ENCODE measurements around the gene PLCB2. TPM values are rescaled to one million over a fixed set of nuclear protein-coding genes. Genes with fewer than 3 reads are reported as not detected.

The PLCB2 gene
- total and polyA plus RNA-seq, 2 donors (not counting 3 experiments of a cell fraction or from before 2014, with no cell fraction given): 1.5 to 1.6 TPM

- ChIA-PET CTCF (no interaction called here), POLR2A (no interaction called here)
- no peak overlapping the region for H3K4me3 ChIP-seq (replicated peaks in 1 of 3; ENCODE audit: insufficient read depth in 1 of 3, low read depth in 1 of 3, low read length in 3 of 3)
Observed at GRCh38 chr15:40348474-40348870, 40.7 kb upstream of the PLCB2 start.

More at GRCh38 chr15:40348474-40348870, 40.7 kb upstream of the PLCB2 start:
- intact Hi-C loops (cut with micrococcal nuclease) (no loop called here), dilution Hi-C loops (cut with MboI; ENCODE audit: extremely low pct_ligation_motif_present, low sequenced_read_pairs) (no loop called here)
- Histone ChIP-seq H3K79me2 (ENCODE audit: control insufficient read depth, insufficient read depth, low read length) (no peaks in the 10 kb centered on the region), H3K4me2 (ENCODE audit: insufficient read depth, low read length) (no peak overlapping the region), H3K27ac (ENCODE audit: insufficient read depth, low read depth, low read length) (no peak overlapping the region), H3K27me3 (ENCODE audit: control insufficient read depth in 2 of 2, insufficient read depth in 2 of 2, low read length in 2 of 2) (peaks cover 1 to 6% of the 10 kb centered on the region in 2 experiments), H3K9ac (replicated peaks; ENCODE audit: extremely low read depth, insufficient read depth, low read length) (no peak overlapping the region), H3K9me3 (replicated peaks; ENCODE audit: control insufficient read depth, insufficient read depth, low read length) (no peaks in the 10 kb centered on the region), H3K4me1 (ENCODE audit: control insufficient read depth, extremely low read depth, insufficient read depth, low read length) (peaks cover 12% of the 10 kb centered on the region), H2AFZ (ENCODE audit: low read depth, low read length) (no peak overlapping the region), H3K36me3 (ENCODE audit: control insufficient read depth in 2 of 2, extremely low read depth in 1 of 2, insufficient read depth in 2 of 2, low read length in 2 of 2) (no peaks in the 10 kb centered on the region), H3K9me1 (replicated peaks; ENCODE audit: control insufficient read depth, extremely low read depth, insufficient read depth, low read length) (no peaks in the 10 kb centered on the region), H4K20me1 (replicated peaks; ENCODE audit: control insufficient read depth, extremely low read depth, insufficient read depth, low read length) (no peaks in the 10 kb centered on the region)
- no peak for FAIRE-seq
- TF ChIP-seq, protein P1, sequence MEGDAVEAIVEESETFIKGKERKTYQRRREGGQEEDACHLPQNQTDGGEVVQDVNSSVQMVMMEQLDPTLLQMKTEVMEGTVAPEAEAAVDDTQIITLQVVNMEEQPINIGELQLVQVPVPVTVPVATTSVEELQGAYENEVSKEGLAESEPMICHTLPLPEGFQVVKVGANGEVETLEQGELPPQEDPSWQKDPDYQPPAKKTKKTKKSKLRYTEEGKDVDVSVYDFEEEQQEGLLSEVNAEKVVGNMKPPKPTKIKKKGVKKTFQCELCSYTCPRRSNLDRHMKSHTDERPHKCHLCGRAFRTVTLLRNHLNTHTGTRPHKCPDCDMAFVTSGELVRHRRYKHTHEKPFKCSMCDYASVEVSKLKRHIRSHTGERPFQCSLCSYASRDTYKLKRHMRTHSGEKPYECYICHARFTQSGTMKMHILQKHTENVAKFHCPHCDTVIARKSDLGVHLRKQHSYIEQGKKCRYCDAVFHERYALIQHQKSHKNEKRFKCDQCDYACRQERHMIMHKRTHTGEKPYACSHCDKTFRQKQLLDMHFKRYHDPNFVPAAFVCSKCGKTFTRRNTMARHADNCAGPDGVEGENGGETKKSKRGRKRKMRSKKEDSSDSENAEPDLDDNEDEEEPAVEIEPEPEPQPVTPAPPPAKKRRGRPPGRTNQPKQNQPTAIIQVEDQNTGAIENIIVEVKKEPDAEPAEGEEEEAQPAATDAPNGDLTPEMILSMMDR (IDR thresholded peaks at IDR 0.05; ENCODE audit: extremely low read depth in 1 of 2, insufficient read depth in 1 of 2, low read depth in 1 of 2, low read length in 2 of 2): no peak
- TF ChIP-seq EZH2 (IDR thresholded peaks at IDR 0.05; ENCODE audit: borderline replicate concordance, low read depth, low read length, severe bottlenecking) (no peak), GATA2 (IDR thresholded peaks at IDR 0.05; ENCODE audit: insufficient read depth, insufficient read length, low read depth, low read length) (no peak), FOS (IDR thresholded peaks at IDR 0.05; ENCODE audit: borderline replicate concordance, insufficient read depth, low read length) (no peak), JUN (IDR thresholded peaks at IDR 0.05; ENCODE audit: borderline replicate concordance, insufficient read depth, insufficient read length, low read depth) (no peak), MYC (IDR thresholded peaks at IDR 0.05; ENCODE audit: low read depth, low read length) (no peak), POLR2A (IDR thresholded peaks at IDR 0.05; ENCODE audit: low read depth, low read length) (no peak), POLR2AphosphoS5 (IDR thresholded peaks at IDR 0.05; ENCODE audit: insufficient read depth, low read depth, low read length) (no peak)
- TF ChIP-seq, protein P2, sequence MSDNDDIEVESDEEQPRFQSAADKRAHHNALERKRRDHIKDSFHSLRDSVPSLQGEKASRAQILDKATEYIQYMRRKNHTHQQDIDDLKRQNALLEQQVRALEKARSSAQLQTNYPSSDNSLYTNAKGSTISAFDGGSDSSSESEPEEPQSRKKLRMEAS (IDR thresholded peaks at IDR 0.05; ENCODE audit: insufficient read depth, insufficient read length): no peak
- DNase-seq (ENCODE audit: low read depth, low spot score): no peak
- BruUV-seq (replicated peaks): no TSS peak

Data from endothelial cell of umbilical vein (primary cell).